Suprapubic skin (tissue), 4 donors: ENCODE results near the gene ETV1. TPM values are rescaled to one million over a fixed set of nuclear protein-coding genes. Genes with fewer than 3 reads are reported as not detected.

Experiments
- DNase-seq, 2 donors: peaks; one replicate each; pipeline ENCODE4 v3.0.0-alpha.2; 2019; ENCODE audit warnings: low spot score in 2 of 2
- H3K27ac ChIP-seq: fragments of 200-600 bp; sonication (generic); one replicate; pipeline ENCODE4 v1.5.1; 2019
- H3K27me3 ChIP-seq: fragments of 200-600 bp; sonication (generic); one replicate; pipeline ENCODE4 v1.5.1; 2019
- H3K36me3 ChIP-seq: fragments of 200-600 bp; sonication (generic); one replicate; pipeline ENCODE4 v1.5.1; 2019
- H3K4me1 ChIP-seq: fragments of 200-600 bp; sonication (generic); one replicate; pipeline ENCODE4 v1.5.1; 2019
- H3K4me3 ChIP-seq: fragments of 200-600 bp; sonication (generic); one replicate; pipeline ENCODE4 v1.5.1; 2019; ENCODE audit warnings: mild to moderate bottlenecking
- H3K9me3 ChIP-seq: fragments of 200-600 bp; sonication (generic); one replicate; pipeline ENCODE4 v1.5.1; 2019
- EP300 ChIP-seq: sonication (generic); formaldehyde crosslinking; IDR thresholded peaks from one replicate; pipeline ENCODE4 v1.6.1; 2017; ENCODE audit warnings: antibody characterized with exemption
- POLR2A ChIP-seq, 2 donors: fragments of 450-650 bp; IDR thresholded peaks; one replicate each; pipeline ENCODE4 v1.6.1; 2017; ENCODE audit warnings: antibody characterized with exemption in 2 of 2, mild to moderate bottlenecking in 2 of 2, moderate library complexity in 2 of 2
- POLR2AphosphoS5 ChIP-seq, 3 donors: sonication (generic); formaldehyde crosslinking; IDR thresholded peaks; one replicate each; pipeline ENCODE4 v1.6.1; 2017; ENCODE audit warnings: antibody characterized with exemption in 3 of 3
- WGBS: methylation state at CpG from one replicate; pipeline ENCODE4 v1.1.5; 2018; 5-methylcytosine and 5-hydroxymethylcytosine counted together
- total RNA-seq, 4 donors: library from RNA; depleted of rRNA; stranded (reverse); fragments of >200 nt; gene quantifications; one replicate each; pipeline ENCODE4 v1.1.0, GENCODE V29; 2016
- TF ChIP-seq, protein P1 (sequence below), 2 donors: fragments of 200-600 bp in 1 of 2; fragments of 450-650 bp in 1 of 2; sonication (generic) in 1 of 2; IDR thresholded peaks; one replicate each; pipeline ENCODE4 v1.5.1; 2016 to 2019; ENCODE audit warnings: antibody characterized with exemption in 2 of 2, mild to moderate bottlenecking in 1 of 2, moderate library complexity in 1 of 2

Gene ETV1
- total RNA-seq, 4 donors from 2014 or later: 3.3 to 7.6 (median 5.3) TPM

GRCh38 chr7:13990984-13991790, 1.7 kb upstream of the ETV1 start:
- Histone ChIP-seq H3K36me3 (no peaks in the 10 kb centered on the region), H3K27me3 (no peaks in the 10 kb centered on the region), H3K4me3 (peak overlapping the region; percentile 69), H3K27ac (peak overlapping the region; percentile 82), H3K4me1 (peaks cover 24% of the 10 kb centered on the region), H3K9me3 (no peaks in the 10 kb centered on the region)
- TF ChIP-seq, protein P1, sequence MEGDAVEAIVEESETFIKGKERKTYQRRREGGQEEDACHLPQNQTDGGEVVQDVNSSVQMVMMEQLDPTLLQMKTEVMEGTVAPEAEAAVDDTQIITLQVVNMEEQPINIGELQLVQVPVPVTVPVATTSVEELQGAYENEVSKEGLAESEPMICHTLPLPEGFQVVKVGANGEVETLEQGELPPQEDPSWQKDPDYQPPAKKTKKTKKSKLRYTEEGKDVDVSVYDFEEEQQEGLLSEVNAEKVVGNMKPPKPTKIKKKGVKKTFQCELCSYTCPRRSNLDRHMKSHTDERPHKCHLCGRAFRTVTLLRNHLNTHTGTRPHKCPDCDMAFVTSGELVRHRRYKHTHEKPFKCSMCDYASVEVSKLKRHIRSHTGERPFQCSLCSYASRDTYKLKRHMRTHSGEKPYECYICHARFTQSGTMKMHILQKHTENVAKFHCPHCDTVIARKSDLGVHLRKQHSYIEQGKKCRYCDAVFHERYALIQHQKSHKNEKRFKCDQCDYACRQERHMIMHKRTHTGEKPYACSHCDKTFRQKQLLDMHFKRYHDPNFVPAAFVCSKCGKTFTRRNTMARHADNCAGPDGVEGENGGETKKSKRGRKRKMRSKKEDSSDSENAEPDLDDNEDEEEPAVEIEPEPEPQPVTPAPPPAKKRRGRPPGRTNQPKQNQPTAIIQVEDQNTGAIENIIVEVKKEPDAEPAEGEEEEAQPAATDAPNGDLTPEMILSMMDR (IDR thresholded peaks at IDR 0.05): no peak
- peak in 1 of 3 donors; percentile 38 for TF ChIP-seq POLR2AphosphoS5 (IDR thresholded peaks at IDR 0.05)
- TF ChIP-seq POLR2A (IDR thresholded peaks at IDR 0.05): no peak
- TF ChIP-seq EP300: no peak
- peak; percentile 97 to 99 for DNase-seq
- 1% methylated on average over 28 of the region's 38 CpGs for WGBS

DNA sequence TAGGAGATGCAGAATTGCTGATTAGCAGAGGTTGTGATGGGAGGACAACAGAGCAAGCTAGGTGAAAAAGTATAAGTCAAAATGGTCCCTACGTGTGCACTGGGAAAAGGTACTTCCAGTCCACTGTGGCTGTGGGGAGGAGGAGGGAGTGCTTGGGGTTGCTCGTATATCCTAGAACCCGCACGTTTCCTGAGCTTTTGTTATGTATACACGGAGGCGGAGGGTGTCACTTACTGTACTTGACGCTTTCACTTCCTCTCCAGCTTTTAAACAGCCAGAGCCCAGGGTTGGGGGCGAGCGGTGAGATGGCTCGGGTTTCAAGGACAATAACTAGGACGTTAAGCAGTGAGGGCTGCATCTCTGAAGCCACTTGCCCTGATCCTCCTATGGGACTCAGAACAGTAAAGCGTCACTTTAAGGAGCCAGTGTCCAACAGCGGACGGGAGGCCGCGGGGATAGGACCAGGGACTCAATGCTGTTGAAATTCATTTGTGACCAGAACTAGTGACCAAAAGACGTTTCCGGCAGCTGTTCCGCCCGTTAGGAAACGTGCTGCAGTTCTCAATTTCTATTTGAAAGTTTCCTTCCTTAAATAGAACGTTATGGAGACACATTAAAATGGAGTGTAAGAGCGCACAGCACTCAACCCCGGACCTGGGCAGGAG, 985 bp upstream of the ETV1 start:
- Histone ChIP-seq H3K4me1 (peaks cover 24% of the 10 kb centered on the region), H3K4me3 (peak overlapping the region; percentile 69), H3K36me3 (no peaks in the 10 kb centered on the region), H3K27ac (peak overlapping the region; percentile 82), H3K9me3 (no peaks in the 10 kb centered on the region), H3K27me3 (no peaks in the 10 kb centered on the region)
- TF ChIP-seq, protein P1 (IDR thresholded peaks at IDR 0.05): no peak
- TF ChIP-seq POLR2A (IDR thresholded peaks at IDR 0.05) (no peak), POLR2AphosphoS5 (IDR thresholded peaks at IDR 0.05) (no peak), EP300 (no peak)
- peak in 1 of 2 donors; percentile 74 for DNase-seq
- WGBS: under 1% methylated on average over 23 of the region's 24 CpGs

GRCh38 chr7:13989949-13990305, 461 bp upstream of the ETV1 start:
- no peaks in the 10 kb centered on the region for H3K36me3 ChIP-seq
- H3K27me3 ChIP-seq: no peaks in the 10 kb centered on the region
- no peak for DNase-seq
- no peaks in the 10 kb centered on the region for H3K9me3 ChIP-seq
- peak overlapping the region; percentile 69 for H3K4me3 ChIP-seq
- under 1% methylated on average over 12 of the region's 13 CpGs for WGBS
- peak overlapping the region; percentile 82 for H3K27ac ChIP-seq
- TF ChIP-seq POLR2AphosphoS5 (IDR thresholded peaks at IDR 0.05) (no peak), POLR2A (IDR thresholded peaks at IDR 0.05) (no peak), EP300 (no peak)
- TF ChIP-seq, protein P1 (IDR thresholded peaks at IDR 0.05): no peak
- peaks cover 24% of the 10 kb centered on the region for H3K4me1 ChIP-seq

DNA sequence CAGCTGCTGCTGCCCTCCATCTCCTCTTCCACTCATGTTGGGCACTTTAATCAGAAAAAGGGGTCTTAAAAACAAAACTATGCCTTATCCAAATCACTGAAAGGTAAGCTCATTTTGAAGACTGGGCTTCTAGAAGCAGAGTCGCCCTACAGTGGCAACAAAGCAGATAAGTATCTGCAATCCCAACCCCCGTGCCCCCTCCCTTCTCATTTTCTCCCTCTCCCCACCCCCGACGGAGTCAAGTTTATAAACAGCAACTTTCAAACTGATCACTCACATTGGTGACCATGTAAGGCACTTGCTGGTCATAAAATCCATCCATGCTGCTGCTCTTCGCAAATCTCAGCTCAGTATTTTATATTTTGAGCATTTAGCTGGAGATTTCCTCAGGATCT, 738 bp downstream of the ETV1 start:
- peak overlapping the region; percentile 39 for H3K27ac ChIP-seq
- H3K4me3 ChIP-seq: peak overlapping the region; percentile 69
- H3K36me3 ChIP-seq: no peaks in the 10 kb centered on the region
- no peaks in the 10 kb centered on the region for H3K27me3 ChIP-seq
- no peak for TF ChIP-seq EP300
- TF ChIP-seq, protein P1 (IDR thresholded peaks at IDR 0.05): no peak
- no peaks in the 10 kb centered on the region for H3K9me3 ChIP-seq
- peaks cover 24% of the 10 kb centered on the region for H3K4me1 ChIP-seq
- peak in 1 of 2 donors; percentile 58 for DNase-seq
- WGBS: 2% methylated on average over 5 of the region's 5 CpGs

GRCh38 chr7:13988065-13988464, 1.4 kb downstream of the ETV1 start:
- TF ChIP-seq POLR2AphosphoS5 (IDR thresholded peaks at IDR 0.05) (no peak), POLR2A (IDR thresholded peaks at IDR 0.05) (no peak), EP300 (no peak)
- TF ChIP-seq, protein P1 (IDR thresholded peaks at IDR 0.05): no peak
- Histone ChIP-seq H3K9me3 (no peaks in the 10 kb centered on the region), H3K4me1 (peaks cover 24% of the 10 kb centered on the region), H3K27me3 (no peaks in the 10 kb centered on the region), H3K36me3 (no peaks in the 10 kb centered on the region), H3K27ac (no peak overlapping the region), H3K4me3 (peak overlapping the region; percentile 69)
- WGBS: 42% methylated on average over 8 of the region's 8 CpGs
- DNase-seq: no peak
